Measurements from ENCODE around the gene PNP.

DNA sequence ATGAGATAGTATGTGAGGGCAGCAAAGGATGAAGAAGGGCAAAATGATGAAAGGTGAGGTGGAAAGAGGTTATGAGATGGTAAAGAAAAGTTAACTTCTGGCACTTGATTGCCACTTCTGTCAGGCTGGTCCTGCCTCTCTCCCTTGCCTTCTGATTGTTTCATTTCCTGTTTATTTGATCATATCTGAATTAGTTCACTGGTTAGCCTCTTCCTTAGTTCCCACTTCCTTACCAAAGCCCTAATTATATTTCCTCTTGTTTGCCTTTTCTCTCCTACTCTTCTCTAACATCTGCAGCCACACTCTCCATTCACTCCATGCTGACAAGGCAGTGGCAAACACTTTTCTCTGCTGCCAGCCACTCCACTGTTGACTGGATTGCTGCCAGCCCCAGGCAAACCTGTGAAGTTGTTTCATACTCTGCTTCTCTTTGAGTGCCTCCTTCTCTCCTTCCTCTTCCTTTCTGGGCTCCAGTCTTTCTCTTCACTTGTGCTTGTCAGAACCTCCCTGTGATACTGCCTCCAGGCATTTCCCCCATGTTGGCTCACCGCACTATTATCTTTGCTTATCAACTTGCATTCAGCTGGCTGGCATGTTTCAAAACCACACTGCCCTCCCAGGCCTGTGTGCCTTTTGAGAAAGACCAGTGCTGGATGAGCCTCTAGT, 8.1 kb downstream of the PNP start:
- TF ChIP-seq CTCF (IDR thresholded peaks at IDR 0.05 in 4 of 5, conservative IDR thresholded peaks at IDR 0.05 in 1 of 5) (no peak), POLR2A (IDR thresholded peaks at IDR 0.05) (no peak)

All from gastrocnemius medialis (tissue), 4 donors.